SH-SY5Y (cell line): Measurements from ENCODE around the gene SPCS1.

Experiments used
- GATA2 ChIP-seq: IDR thresholded peaks from 2 replicates; pipeline ENCODE4 v1.6.1; 2011; ENCODE audit warnings: mild to moderate bottlenecking, low read depth, low read length
- GATA3 ChIP-seq: IDR thresholded peaks from 2 replicates; pipeline ENCODE4 v1.6.1; 2011; ENCODE audit warnings: low read depth, mild to moderate bottlenecking, low read length, moderate library complexity

DNA sequence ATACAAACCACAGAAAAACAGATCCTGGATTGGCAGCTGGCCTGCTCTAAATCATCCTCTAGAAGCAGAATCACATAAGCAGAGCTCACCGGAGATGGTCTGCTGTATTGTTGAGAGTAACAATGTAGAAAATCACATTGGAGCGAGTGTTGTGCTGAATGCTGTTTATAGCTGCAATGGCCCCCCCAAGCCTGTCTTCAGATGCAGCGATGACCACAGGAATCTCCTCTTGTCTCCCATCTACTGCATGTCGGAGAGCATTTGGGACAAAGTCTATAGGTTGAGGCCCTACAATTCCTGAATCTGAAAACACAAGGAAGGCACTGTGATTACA is 8.3 kb upstream of the SPCS1 start:
- TF ChIP-seq GATA2 = no peak
- TF ChIP-seq GATA3 = no peak
